Gastrocnemius medialis (tissue), 4 donors: ENCODE results near the gene PYURF. TPM values are rescaled to one million over a fixed set of nuclear protein-coding genes. Genes with fewer than 3 reads are reported as not detected.

Source experiments
- ATAC-seq, 2 donors: fragments of 150-250 bp; one replicate each; pipeline ENCODE4 v1.9.1; 2016
- DNase-seq, 2 donors: peaks; one replicate each; pipeline ENCODE4 v3.0.0-alpha.2; 2019
- H3K27ac ChIP-seq, 4 donors: fragments of 200-600 bp; sonication (generic); 1 replicate in 1 of 4; 2 replicates in 3 of 4; pipeline ENCODE4 v1.5.1; 2016 to 2018; ENCODE audit warnings: mild to moderate bottlenecking in 2 of 4, moderate library complexity in 1 of 4
- H3K27me3 ChIP-seq, 3 donors: fragments of 200-600 bp; sonication (generic) in 2 of 3; 1 replicate in 1 of 3; 2 replicates in 2 of 3; pipeline versions ENCODE4 v1.5.1 to v1.6.0; 2016 to 2019; ENCODE audit warnings: mild to moderate bottlenecking in 1 of 3, moderate library complexity in 1 of 3
- H3K36me3 ChIP-seq, 2 donors: fragments of 200-600 bp; sonication (generic) in 1 of 2; one replicate each; pipeline ENCODE4 v1.5.1; 2017 to 2018
- H3K4me1 ChIP-seq, 2 donors: fragments of 200-600 bp; sonication (generic) in 1 of 2; one replicate each; pipeline ENCODE4 v1.5.1; 2016 to 2017; ENCODE audit warnings: mild to moderate bottlenecking in 2 of 2
- H3K4me3 ChIP-seq, 4 donors: fragments of 200-600 bp; sonication (generic) in 3 of 4; 1 replicate in 1 of 4; 2 replicates in 3 of 4; pipeline ENCODE4 v1.5.1; 2016 to 2019; ENCODE audit warnings: mild to moderate bottlenecking in 2 of 4
- H3K9me3 ChIP-seq, 3 donors: fragments of 200-600 bp; sonication (generic) in 2 of 3; 1 replicate in 1 of 3; 2 replicates in 2 of 3; pipeline ENCODE4 v1.5.1; 2016 to 2019
- POLR2A ChIP-seq, 2 donors: fragments of 450-650 bp; IDR thresholded peaks; one replicate each; pipeline ENCODE4 v1.6.1; 2017; ENCODE audit warnings: antibody characterized with exemption in 2 of 2, mild to moderate bottlenecking in 2 of 2, moderate library complexity in 2 of 2
- in situ Hi-C, 4 donors: fragments of 200-750 bp; cut with MboI; loops; one replicate each; pipeline versions ENCODE4 v1.15.0 to v1.8.0; 2017; ENCODE audit warnings: low sequenced_read_pairs in 4 of 4
- intact Hi-C: fragments of 100-400 bp; cut with DNase I; formaldehyde crosslinking; loops from one replicate; pipeline ENCODE4 v1.15.1; 2023; ENCODE audit warnings: low total_unique reads
- total RNA-seq, 4 donors: library from RNA; depleted of rRNA; stranded (reverse); fragments of >200 nt; gene quantifications; one replicate each; pipeline versions ENCODE4 v1.1.0 to v1.2.3, GENCODE V29; 2016
- TF ChIP-seq, protein P1 (sequence below), 5 experiments: fragments of 450-650 bp in 3 of 5; fragments of 200-600 bp in 2 of 5; sonication (generic) in 2 of 5; IDR thresholded peaks in 4 of 5; conservative IDR thresholded peaks in 1 of 5; 1 replicate in 4 of 5; 2 replicates in 1 of 5; pipeline ENCODE4 v1.5.1; 2016 to 2019; ENCODE audit warnings: antibody characterized with exemption in 5 of 5, mild to moderate bottlenecking in 3 of 5, moderate library complexity in 3 of 5

Gene PYURF
- total RNA-seq, 4 donors from 2014 or later: 62.4 to 86.0 (median 72.3) TPM

DNA sequence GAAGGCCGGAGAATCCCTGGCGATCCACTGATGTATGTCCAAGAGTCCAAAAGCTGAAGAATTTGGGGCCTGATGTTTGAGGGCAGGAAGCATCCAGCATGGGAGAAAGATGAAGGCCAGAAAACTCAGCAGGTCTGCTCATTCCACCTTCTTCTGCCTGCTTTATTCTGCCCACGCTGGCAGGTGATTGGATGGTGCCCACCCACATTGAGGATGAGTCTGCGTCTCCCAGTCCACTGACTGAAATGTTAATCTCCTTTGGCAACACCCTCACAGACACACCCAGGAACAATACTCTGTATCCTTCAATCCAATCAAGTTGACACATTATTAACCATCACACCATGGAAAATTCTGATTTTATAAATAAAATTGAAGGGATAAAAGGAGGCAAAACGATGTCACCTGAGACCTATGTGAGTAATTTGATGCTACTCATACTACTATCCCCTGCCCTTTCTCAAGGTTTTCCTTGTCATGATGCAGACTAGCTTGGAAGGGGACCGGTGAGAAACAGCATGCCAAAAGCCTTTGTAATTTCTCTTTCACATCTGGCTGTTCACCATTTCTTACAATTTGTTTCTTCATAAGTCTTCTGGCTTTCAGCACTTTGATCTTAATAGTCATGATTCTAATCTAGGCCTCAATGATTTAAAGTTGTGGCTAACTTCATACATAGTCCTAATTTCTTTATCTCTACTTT lies 9.7 kb upstream of the PYURF start:
- H3K9me3 ChIP-seq: no peaks in the 10 kb centered on the region
- no peak for ATAC-seq
- in situ Hi-C loops (loop anchor here (5.0 to 25.0 kb wide), 4 partner anchors 122 to 504 kb away; no protein-coding TSS in a partner anchor), intact Hi-C loops (no loop called here)
- TF ChIP-seq, protein P1, sequence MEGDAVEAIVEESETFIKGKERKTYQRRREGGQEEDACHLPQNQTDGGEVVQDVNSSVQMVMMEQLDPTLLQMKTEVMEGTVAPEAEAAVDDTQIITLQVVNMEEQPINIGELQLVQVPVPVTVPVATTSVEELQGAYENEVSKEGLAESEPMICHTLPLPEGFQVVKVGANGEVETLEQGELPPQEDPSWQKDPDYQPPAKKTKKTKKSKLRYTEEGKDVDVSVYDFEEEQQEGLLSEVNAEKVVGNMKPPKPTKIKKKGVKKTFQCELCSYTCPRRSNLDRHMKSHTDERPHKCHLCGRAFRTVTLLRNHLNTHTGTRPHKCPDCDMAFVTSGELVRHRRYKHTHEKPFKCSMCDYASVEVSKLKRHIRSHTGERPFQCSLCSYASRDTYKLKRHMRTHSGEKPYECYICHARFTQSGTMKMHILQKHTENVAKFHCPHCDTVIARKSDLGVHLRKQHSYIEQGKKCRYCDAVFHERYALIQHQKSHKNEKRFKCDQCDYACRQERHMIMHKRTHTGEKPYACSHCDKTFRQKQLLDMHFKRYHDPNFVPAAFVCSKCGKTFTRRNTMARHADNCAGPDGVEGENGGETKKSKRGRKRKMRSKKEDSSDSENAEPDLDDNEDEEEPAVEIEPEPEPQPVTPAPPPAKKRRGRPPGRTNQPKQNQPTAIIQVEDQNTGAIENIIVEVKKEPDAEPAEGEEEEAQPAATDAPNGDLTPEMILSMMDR (IDR thresholded peaks at IDR 0.05 in 4 of 5, conservative IDR thresholded peaks at IDR 0.05 in 1 of 5): no peak
- TF ChIP-seq POLR2A (IDR thresholded peaks at IDR 0.05): no peak
- no peaks in the 10 kb centered on the region for H3K27me3 ChIP-seq
- H3K36me3 ChIP-seq: no peaks in the 10 kb centered on the region
- H3K4me1 ChIP-seq: no peaks in the 10 kb centered on the region
- no peak overlapping the region for H3K27ac ChIP-seq
- H3K4me3 ChIP-seq: no peak overlapping the region
- no peak for DNase-seq

DNA sequence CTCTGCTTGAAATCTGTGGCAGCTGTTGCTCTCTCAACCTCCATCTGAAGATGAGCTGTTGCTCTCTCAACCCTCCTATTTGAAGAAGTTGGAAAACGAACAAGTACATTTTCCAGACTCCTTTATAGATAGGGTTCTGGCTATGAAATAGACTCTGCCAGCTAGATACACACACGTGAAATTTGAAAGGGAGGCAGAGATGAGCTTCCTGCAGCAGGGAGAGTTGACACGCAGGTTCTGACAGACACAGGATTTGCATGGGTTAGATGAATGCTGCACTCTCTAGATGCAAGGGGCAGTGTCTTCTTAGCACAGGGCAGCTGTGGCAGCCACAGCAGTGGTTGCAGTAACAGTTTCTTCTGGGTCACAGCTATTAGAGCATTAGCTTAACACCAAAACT lies 8.0 kb upstream of the PYURF start:
- ATAC-seq (no peak), DNase-seq (no peak)
- intact Hi-C loops (no loop called here), in situ Hi-C loops (loop anchor here (5.0 to 25.0 kb wide), 4 partner anchors 123 to 506 kb away; no protein-coding TSS in a partner anchor)
- Histone ChIP-seq H3K27ac (no peak overlapping the region), H3K36me3 (no peaks in the 10 kb centered on the region), H3K27me3 (no peaks in the 10 kb centered on the region), H3K9me3 (no peaks in the 10 kb centered on the region), H3K4me1 (peaks cover 0 to under 1% of the 10 kb centered on the region in 2 donors), H3K4me3 (no peak overlapping the region)
- TF ChIP-seq POLR2A (IDR thresholded peaks at IDR 0.05): no peak
- TF ChIP-seq, protein P1 (IDR thresholded peaks at IDR 0.05 in 4 of 5, conservative IDR thresholded peaks at IDR 0.05 in 1 of 5): no peak

DNA sequence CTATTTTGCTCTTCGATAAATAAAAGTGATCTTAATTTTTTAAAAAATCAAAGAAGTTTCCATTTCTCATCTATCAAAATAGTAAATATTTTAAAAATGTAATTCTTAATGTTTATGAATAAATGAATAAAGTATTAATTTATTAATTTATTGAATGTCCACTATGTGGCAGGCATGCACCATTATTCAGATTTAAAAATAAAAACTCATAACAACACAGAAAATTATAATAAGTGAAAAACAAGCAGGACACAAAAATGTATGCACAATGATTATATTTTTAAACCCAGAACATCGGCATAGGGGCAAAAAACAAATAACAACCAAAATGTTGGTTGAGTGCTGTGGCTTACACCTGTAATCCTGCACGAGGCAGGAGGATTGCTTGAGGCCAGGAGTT lies 5.3 kb upstream of the PYURF start:
- Histone ChIP-seq H3K9me3 (no peaks in the 10 kb centered on the region), H3K36me3 (no peaks in the 10 kb centered on the region), H3K4me3 (no peak overlapping the region), H3K4me1 (peaks cover 15 to 23% of the 10 kb centered on the region in 2 donors), H3K27me3 (no peaks in the 10 kb centered on the region), H3K27ac (no peak overlapping the region)
- intact Hi-C loops (loop anchor here (10.0 kb wide), 1 partner anchor 296 kb away; no protein-coding TSS in a partner anchor), in situ Hi-C loops (loop anchor here in 1 of 4 donors (25.0 kb wide), 1 partner anchor 508 kb away; no protein-coding TSS in a partner anchor)
- ATAC-seq (no peak), DNase-seq (no peak)
- TF ChIP-seq, protein P1 (IDR thresholded peaks at IDR 0.05 in 4 of 5, conservative IDR thresholded peaks at IDR 0.05 in 1 of 5): no peak
- no peak for TF ChIP-seq POLR2A (IDR thresholded peaks at IDR 0.05)

DNA sequence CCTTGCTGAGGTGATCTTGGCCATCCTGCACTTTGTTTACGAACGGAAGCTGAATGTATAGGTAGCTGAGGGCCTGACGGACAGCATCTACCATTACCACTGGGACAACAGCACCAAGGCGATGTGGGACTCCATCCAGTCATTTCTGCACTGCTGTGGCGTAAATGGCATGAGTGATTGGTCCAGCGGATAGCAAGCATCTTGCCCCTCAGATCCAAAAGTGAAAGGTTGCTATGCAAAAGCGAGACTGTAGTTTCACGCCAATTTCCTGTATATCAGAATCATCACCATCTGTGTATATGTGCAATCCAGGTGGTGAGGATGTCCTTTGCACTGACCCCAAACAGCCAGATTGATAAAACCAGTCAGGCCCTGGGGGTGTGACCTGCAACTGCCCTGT lies 4.2 kb upstream of the PYURF start:
- Histone ChIP-seq H3K4me1 (peaks cover 15 to 24% of the 10 kb centered on the region in 2 donors), H3K27me3 (no peaks in the 10 kb centered on the region), H3K36me3 (no peaks in the 10 kb centered on the region), H3K4me3 (no peak overlapping the region), H3K27ac (no peak overlapping the region), H3K9me3 (no peaks in the 10 kb centered on the region)
- DNase-seq (no peak), ATAC-seq (no peak)
- TF ChIP-seq POLR2A (IDR thresholded peaks at IDR 0.05): no peak
- TF ChIP-seq, protein P1 (IDR thresholded peaks at IDR 0.05 in 4 of 5, conservative IDR thresholded peaks at IDR 0.05 in 1 of 5): no peak
- intact Hi-C loops: loop anchor here (10.0 kb wide), 1 partner anchor 297 kb away; no protein-coding TSS in a partner anchor
- in situ Hi-C loops: loop anchor here in 1 of 4 donors (25.0 kb wide), 1 partner anchor 510 kb away; no protein-coding TSS in a partner anchor
